ENCODE results near the gene AP2A1. TPM values are rescaled to one million over a fixed set of nuclear protein-coding genes. Genes with fewer than 3 reads are reported as not detected.

The AP2A1 gene
- total and polyA plus RNA-seq, 10 of the 15 experiments (the other 5 are each of a cell fraction or from before 2014, with no cell fraction given), result 0.68 to 78.8 (median 33.8) TPM

GRCh38 chr19:49727217-49728030, 39.4 kb upstream of the AP2A1 start:
- Histone ChIP-seq H3K4me3 (no peak overlapping the region), H3K9me3 (replicated peaks; ENCODE audit: control insufficient read depth, insufficient read depth, low read length) (no peaks in the 10 kb centered on the region), H3K27me3 (replicated peaks in 1 of 2; ENCODE audit: control insufficient read depth in 2 of 2, insufficient read depth in 2 of 2, low read length in 1 of 2) (no peaks in the 10 kb centered on the region), H3K36me3 (ENCODE audit: control insufficient read depth in 2 of 2, insufficient read depth in 2 of 2, low read length in 1 of 2) (no peaks in the 10 kb centered on the region), H3K9ac (ENCODE audit: control insufficient read depth, insufficient read depth, low read length) (no peak overlapping the region), H3K27ac (ENCODE audit: control insufficient read depth, insufficient read depth) (no peak overlapping the region), H3K4me1 (ENCODE audit: control insufficient read depth, insufficient read depth, low read length) (no peaks in the 10 kb centered on the region), H4K20me1 (ENCODE audit: control insufficient read depth, insufficient read depth) (no peaks in the 10 kb centered on the region), H3K4me2 (ENCODE audit: control insufficient read depth, insufficient read depth) (no peak overlapping the region), H3K79me2 (ENCODE audit: control insufficient read depth, insufficient read depth, low read length) (no peaks in the 10 kb centered on the region), H2AFZ (ENCODE audit: control insufficient read depth, low read depth, low read length) (no peak overlapping the region)
- CTCF ChIA-PET, result no interaction called here
- DNase-seq (ENCODE audit: low read depth, low spot score) (no peak), FAIRE-seq (no peak), ATAC-seq (no peak)
- in situ Hi-C loops (cut with MboI) (no loop called here), intact Hi-C loops (cut with micrococcal nuclease; ENCODE audit: unreplicated experiment) (no loop called here)
- SMC1A ChIA-PET (ENCODE audit: uncharacterized antibody, unreplicated experiment), result no interaction called here
- no TSS peak for BruUV-seq (replicated peaks)
- 60% methylated on average over 23 of the region's 23 CpGs for WGBS (ENCODE audit: insufficient coverage, insufficient replicate concordance, low lambda C conversion rate, missing lambda C conversion rate)
- POLR2A ChIA-PET, result no interaction called here
- TF ChIP-seq DPF2 (IDR thresholded peaks at IDR 0.05), result no peak
- RAD21 ChIA-PET (ENCODE audit: unreplicated experiment), result no interaction called here

DNA sequence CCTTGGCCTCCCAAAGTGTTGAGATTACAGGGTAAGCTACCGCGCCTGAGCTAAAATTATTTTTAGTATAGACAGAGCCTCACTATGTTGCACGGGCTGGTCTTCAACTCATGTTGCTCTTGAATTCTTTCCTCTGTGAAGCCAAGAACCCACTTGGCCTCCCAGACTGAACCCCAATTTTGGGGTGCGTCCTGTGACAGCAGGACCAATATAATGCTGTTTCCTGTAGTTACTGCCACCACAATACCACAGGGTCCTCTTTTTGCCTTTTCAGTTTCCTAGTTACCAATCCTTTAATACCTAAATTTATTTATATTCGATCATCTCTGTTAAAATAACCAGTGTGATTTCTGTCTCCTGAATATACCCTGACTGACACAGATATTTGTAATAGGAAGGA, 36.6 kb upstream of the AP2A1 start:
- FAIRE-seq (no peak), DNase-seq (ENCODE audit: low read depth, low spot score) (no peak), ATAC-seq (no peak)
- H3K27me3 ChIP-seq (replicated peaks in 1 of 2; ENCODE audit: control insufficient read depth in 2 of 2, insufficient read depth in 2 of 2, low read length in 1 of 2), result no peaks in the 10 kb centered on the region
- H4K20me1 ChIP-seq (ENCODE audit: control insufficient read depth, insufficient read depth), result no peaks in the 10 kb centered on the region
- no peaks in the 10 kb centered on the region for H3K4me1 ChIP-seq (ENCODE audit: control insufficient read depth, insufficient read depth, low read length)
- H3K9ac ChIP-seq (ENCODE audit: control insufficient read depth, insufficient read depth, low read length), result no peak overlapping the region
- no TSS peak for BruUV-seq (replicated peaks)
- no peaks in the 10 kb centered on the region for H3K79me2 ChIP-seq (ENCODE audit: control insufficient read depth, insufficient read depth, low read length)
- H3K36me3 ChIP-seq (ENCODE audit: control insufficient read depth in 2 of 2, insufficient read depth in 2 of 2, low read length in 1 of 2), result no peaks in the 10 kb centered on the region
- H2AFZ ChIP-seq (ENCODE audit: control insufficient read depth, low read depth, low read length), result no peak overlapping the region
- ChIA-PET RAD21 (ENCODE audit: unreplicated experiment) (no interaction called here), SMC1A (ENCODE audit: uncharacterized antibody, unreplicated experiment) (interaction anchor here (1.4 kb wide), 1 partner anchor 24 kb away, joined by 3 read pairs; no protein-coding TSS in a partner anchor), CTCF (no interaction called here), POLR2A (no interaction called here)
- H3K4me3 ChIP-seq, result no peak overlapping the region
- no peaks in the 10 kb centered on the region for H3K9me3 ChIP-seq (replicated peaks; ENCODE audit: control insufficient read depth, insufficient read depth, low read length)
- H3K27ac ChIP-seq (ENCODE audit: control insufficient read depth, insufficient read depth), result no peak overlapping the region
- in situ Hi-C loops (cut with MboI), result no loop called here
- intact Hi-C loops (cut with micrococcal nuclease; ENCODE audit: unreplicated experiment), result no loop called here
- WGBS (ENCODE audit: insufficient coverage, insufficient replicate concordance, low lambda C conversion rate, missing lambda C conversion rate), result 9% methylated on average over 5 of the region's 5 CpGs
- H3K4me2 ChIP-seq (ENCODE audit: control insufficient read depth, insufficient read depth), result no peak overlapping the region
- TF ChIP-seq ZNF384 (IDR thresholded peaks at IDR 0.05; ENCODE audit: borderline replicate concordance, low read depth, low read length), result no peak
- no peak for TF ChIP-seq HDAC2 (IDR thresholded peaks at IDR 0.05)
- no peak for TF ChIP-seq CHD4 (IDR thresholded peaks at IDR 0.05)
- no peak for TF ChIP-seq MEF2A (IDR thresholded peaks at IDR 0.05; ENCODE audit: insufficient read depth, low read depth, low read length)
- TF ChIP-seq, protein P1, sequence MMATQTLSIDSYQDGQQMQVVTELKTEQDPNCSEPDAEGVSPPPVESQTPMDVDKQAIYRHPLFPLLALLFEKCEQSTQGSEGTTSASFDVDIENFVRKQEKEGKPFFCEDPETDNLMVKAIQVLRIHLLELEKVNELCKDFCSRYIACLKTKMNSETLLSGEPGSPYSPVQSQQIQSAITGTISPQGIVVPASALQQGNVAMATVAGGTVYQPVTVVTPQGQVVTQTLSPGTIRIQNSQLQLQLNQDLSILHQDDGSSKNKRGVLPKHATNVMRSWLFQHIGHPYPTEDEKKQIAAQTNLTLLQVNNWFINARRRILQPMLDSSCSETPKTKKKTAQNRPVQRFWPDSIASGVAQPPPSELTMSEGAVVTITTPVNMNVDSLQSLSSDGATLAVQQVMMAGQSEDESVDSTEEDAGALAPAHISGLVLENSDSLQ (IDR thresholded peaks at IDR 0.05), result no peak
- TF ChIP-seq IKZF1 (conservative IDR thresholded peaks at IDR 0.05), result no peak
- TF ChIP-seq EZH2 (IDR thresholded peaks at IDR 0.05; ENCODE audit: borderline replicate concordance, control insufficient read depth, low read depth, low read length), result no peak
- TF ChIP-seq TARDBP (IDR thresholded peaks at IDR 0.05; ENCODE audit: borderline replicate concordance), result no peak
- no peak for TF ChIP-seq CREB1 (IDR thresholded peaks at IDR 0.05; ENCODE audit: low read depth)
- TF ChIP-seq BCLAF1 (IDR thresholded peaks at IDR 0.05), result no peak

All from GM12878 (cell line).